HG03354 (cell line): ENCODE measurements around the gene SOST.

Source experiments
- ATAC-seq: cut with Tn5 transposase; IDR thresholded peaks from one replicate; pipeline ENCODE4 v1.9.1; 2021; ENCODE audit warnings: mild to moderate bottlenecking; ENCODE audit not compliant: unreplicated experiment, poor library complexity, severe bottlenecking

The SOST gene

DNA sequence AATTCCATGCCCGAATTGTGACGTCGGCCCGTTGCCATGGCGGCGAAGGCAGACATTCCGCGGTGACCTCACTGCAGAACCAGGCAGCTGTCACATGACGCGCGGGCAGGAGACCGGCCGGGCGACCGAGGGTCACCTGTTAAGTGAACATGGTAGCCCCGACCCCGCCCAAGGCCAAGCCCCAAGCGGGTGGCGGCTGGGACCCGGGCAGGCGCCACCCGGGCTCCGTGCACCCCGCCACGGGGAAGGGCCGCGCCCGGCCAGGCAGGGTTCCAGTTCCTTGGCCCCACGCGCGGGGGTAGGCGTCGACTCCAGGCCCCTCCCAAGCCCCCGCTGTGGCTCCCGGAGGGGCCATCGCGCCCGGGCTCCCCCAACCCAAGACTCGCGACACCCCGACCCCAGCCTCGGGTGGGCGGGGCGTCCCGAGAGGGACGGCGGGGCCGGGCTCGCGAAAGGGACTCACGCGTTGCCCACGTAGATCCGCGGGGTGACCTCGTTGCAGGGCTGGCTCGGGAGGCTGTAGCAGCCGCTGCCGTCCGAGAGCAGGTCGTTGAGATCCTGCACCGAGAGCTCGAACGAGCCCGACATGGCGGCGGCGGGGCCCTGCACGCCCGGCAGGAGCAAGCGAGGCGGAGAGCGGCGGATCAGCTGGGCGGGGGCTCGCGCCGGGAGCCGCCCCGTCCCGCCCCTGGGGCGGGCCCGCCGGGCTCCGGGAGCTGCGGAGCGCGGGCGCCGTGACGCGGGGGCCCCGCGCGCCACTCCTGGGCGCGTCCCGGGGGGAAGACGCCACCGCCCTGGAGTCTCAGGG is 19.9 kb upstream of the SOST start, which contains the start of gene DUSP3:
TSS of gene DUSP3 (minus strand) at position 641 of the 808 bp plus-strand sequence. CDS start at position 588, 53 bp downstream.
- ATAC-seq = peak; percentile 88

DNA sequence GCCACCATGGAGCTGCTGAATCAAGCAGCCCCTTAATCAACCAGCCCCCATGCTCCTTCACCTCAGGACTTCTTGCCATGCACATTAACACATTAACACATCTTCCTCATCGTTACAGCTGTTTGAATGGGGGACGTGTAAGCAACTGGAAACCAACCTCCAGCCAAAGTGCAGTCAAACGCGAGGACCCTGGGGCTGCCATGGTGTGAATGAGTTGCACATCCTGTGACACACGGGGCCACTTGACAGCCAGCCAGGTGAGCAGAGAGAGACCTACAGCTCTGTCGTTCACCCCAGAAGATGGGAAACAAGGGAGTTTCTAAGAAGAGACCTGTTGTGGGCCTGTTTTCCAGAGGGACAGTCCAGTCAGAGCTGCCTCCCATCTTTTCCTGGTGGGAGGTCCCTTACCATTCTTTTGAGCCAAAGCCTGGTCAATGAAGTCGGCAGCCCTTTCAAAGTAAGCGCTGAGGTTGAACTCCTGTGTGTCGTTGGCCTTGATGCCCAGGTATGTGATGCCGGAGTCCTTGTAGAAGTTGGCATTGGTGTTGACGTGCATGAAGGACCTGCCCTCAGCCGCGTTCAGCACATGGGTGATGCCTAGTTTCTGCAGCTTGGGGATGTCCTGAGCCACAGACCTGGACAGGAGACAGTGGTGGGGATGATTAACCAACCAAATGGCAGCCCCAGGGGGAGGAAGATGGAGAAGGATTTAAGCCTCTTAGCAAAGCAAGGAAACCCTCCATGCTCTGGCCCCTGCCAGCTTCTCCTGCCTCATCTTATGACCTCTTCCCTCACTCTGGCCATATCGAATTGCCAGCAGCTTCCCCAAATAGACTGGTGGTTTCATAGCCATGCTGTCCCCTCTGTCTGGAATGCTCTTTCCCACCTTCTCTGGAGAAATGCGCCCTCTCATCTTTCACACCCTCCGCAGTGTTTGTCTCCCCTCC is 16.0 kb upstream of the SOST start:
- no peak for ATAC-seq

DNA sequence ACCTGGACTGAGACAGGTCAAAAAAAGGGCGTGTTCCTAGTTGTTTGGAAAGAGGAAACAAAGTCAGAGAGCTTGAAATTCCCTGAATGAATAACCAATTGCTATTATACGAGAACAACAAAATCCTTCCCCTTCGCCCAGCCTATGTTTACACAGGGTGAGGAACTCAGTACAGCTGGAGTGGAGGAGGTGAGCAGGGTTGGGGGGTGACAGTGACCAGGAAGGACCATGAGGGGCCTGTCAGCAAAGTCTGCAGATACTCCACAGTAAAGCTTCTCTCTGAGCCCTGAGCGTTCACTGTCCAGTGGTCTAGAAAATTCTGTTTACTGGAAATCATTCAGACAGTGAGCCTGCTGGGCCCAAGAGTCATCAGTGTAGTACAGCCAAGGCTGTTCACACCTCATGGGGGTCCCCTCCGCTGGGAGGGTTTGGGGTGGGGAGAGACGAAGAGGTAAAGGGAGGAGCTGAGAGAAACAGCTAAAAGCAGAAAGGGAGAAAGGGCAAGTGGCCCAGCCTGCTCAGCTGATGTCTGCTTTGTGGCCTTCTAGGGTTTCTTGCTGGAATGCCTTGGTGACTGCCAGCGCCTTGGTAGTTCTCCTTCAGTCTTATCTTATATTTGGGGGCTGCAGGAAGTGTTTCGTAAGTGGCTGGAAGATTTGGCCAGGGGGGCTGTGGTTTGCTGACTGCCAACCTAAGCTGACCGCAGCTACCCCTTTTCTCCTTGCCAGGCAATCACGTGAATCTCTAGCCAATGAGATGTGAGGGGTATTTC is 14.5 kb upstream of the SOST start:
- ATAC-seq = no peak

DNA sequence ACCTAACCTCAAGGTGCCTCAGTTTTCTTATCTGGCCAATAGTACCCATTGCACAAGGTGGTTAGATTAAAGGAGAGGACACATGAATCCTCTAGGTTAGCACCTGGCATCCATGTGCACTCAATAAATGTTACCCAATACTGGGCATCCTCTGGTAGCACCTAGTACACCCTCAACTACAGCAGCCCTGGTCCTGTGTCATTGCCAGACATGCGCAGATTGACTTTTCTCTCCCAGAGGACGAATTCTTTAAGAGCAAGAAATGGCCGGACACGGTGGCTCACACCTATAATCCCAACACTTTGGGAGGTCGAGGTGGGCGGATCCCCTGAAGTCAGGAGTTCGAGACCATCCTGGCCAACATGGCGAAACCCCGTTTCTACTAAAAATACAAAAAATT is 12.9 kb upstream of the SOST start:
- ATAC-seq = no peak

DNA sequence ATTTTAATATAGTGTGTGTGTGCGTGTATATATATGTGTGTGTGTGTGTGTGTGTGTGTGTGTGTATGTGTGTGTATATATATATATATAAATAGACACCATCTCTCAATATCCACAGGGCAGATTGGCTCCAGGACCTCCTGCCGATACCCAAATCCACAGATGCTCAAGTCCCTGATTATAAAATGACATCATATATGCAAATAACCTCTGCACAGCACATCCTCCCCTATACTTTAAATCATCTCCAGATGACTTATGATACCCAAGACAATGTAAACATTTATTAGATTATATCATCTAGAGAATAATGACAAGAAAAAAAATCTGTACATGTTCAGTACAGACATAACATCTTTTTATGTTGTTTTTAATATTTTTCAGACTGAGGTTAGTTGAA is 12.4 kb upstream of the SOST start:
- no peak for ATAC-seq

DNA sequence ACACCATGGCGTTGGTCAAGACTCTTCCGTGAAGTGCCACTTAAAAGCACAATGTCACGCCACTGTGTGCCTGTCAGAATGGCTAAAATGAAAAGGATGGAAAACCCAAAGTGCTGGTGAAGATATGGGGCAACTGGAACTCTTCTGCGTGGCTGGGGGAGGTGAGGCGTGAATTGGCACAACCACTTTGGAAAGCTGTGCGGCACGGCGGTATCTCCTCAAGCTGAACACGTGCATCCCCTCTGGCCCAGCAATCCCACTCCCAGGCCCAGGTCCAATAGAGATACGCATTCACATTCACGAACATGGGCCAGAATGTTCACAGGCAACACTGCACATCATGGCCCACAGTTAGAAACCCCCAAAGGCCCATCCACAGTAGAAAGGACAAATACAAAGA is 11.3 kb upstream of the SOST start:
- no peak for ATAC-seq

DNA sequence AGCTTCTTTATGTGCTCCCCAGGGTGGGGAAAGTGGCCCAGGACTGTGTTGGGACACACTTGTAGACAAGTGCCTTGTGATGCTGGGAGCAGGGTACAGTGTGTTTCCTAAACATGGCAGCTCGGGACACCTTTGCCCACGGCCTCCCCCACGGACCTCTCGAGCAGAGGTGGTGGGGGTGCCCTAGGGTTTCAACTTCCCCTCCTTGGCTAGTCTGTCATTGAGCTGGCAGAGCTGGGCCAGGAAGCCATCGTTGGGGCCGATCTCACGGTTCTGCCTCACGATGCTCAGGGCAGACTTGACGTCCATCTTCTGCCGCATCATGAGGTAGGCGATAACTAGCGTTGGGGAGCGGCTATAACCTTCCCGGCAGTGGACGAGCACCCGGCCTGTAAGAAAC is 10.8 kb upstream of the SOST start:
- ATAC-seq = no peak

DNA sequence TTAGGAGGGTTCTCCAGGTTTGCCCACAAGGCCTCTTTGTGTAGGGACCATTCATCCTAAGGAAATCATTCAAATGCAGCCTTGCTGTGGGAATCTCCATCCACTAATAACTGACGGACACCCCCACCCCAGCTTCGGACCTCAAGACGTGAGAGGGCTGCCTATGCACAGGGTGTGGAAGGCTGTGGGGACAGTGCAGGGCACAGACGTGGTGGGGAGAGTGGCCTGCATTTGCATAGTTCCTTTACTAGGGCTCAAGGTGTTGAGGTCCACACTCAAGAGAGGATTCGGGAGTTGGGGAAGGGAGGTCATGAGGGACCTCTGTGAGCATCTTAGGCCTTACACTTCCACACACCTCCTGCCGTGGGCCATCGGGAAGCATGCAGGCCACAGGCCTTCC is 10.4 kb upstream of the SOST start:
- ATAC-seq = no peak

DNA sequence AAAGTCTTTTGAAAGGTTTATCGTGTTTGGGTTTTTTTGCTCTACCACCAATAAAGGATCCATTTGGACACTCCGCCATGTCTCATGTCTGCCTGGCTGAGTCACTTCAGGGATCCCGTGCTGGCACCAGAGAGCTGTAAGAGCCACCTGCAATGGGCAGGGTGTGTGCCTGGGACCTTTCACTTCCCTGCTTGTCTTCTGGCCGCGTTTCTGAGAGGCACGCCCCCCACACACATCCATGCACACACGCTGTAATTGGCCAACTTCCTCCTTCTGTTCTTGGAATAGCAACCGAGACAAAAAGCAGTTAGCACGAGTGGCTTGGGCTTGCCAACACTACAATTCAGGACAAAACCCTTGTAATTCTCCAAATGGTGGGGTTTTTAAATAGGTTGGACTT is 9.8 kb upstream of the SOST start:
- ATAC-seq = no peak

DNA sequence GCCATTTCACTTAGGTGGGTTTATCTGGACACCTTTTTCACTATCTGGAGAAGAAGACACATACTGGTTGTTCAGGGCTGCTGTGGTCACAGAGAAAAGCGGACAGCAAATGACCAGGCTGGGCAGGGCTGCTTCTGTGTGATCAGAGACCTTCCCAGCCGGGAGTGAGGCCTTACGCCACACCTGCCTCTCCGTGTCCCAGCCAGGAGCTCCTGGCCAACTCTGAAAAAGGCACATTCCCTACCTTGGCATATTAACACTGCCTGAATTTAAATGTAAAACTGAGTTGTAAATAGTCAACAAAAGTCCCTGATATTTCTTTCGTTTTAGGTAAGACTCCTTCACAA is 9.1 kb upstream of the SOST start:
- no peak for ATAC-seq

DNA sequence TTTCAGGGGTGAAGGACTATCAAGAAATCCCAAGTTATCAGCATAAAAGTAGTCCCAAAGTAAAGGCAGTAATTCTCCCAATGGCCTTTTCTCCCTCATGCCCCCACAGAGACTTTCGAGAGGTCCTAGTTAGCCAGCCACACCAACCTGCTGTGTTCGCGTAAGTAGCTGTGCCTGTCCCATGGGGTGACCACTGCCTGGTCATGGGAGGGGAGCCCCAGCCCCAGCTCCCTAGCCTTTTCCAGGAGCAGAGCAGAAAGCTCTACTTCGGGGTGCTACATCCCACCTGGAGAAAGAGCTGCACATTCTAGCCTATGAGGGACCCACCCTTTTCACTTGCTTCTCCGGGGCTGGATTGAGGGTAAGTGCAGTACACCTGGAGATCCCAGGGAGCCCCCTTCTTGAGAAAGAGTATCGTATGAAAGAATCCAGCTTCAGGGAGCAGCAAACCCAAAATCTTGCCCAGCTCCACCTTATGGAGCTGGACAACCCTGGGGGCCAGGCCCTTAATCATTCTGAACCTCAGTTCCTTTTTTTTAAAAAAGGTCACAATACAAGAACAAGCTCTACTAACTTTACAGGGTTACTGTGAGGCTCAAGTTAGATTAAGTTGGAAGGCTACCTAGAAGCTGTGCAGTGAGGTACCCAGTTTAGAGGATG is 8.6 kb upstream of the SOST start:
- no peak for ATAC-seq

DNA sequence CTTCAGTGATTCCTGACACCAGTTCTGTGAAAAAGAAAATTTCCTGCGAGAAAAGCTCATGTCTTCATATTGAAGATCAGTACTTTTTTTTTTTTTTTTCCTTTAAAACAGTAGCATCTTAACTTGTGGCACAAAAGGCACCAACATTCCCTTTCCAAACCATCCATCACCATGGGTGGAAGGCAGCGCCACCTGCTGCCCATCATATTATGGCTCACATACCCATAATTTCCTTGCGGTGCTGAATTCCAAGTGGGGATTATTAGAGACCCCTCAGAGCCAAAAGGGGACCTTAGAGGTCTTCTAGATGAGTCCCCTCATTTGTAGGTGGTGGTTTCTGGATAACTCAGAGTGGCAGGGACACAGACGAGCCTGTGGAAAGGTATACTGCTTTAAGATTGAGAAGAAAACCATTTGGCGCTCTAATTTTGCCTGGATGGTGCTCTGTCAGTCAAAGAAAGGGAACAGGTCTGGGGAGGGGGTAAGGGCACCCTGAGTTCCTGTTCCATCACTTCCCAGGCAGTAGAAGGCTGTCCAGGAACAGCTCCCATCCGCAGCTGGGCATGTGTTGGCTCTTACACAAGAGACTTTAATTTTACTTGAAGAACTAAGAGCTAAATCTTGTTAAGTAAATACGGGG is 7.9 kb upstream of the SOST start:
- no peak for ATAC-seq

DNA sequence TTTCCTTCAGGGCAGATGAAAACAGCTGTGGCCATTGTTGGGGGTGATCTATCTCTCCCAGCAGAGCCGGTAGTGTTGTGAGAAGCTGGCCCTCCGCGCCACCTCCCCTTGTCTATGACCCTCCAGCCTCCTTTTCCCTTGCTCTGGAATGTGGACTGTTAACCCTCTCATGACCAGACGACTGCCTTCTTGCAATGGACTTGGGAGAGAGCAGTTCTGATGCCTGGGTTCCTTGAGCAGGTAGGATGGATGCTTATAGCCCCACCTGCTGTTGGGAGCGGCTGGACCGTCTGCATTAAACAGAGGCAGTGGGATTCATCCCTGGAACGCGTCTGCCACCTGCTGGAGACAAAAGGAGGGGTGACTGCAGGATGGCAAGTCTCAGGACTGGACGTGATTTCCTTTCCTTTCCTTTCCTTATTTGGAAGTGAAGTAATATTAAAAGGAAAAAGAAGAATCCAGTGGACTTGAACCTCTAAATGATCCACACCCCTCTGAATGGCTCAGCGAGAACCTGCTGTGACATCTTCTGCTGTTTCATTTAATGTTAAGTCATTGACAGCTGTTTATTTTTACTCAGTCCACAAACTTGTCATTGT is 1.8 kb upstream of the SOST start:
- ATAC-seq = no peak

DNA sequence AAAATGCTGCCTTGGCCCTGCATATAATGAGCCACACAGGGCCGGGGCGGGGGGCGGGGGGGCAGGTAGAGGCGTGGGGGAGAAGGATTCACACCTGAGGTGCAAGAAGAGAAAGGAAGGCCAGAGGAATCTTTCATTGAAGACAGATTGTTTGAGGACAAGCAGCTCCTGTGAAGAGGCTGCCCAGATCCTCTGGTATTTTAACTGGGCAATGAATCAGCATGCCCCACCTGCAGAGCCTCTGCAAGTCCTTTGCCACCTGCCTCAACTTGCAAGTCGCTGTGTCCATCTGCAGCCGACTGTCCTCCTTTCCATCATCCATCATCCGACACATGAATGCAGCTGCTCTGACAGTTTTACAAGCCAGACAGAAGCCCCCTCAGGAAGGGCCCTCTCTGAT is 1.2 kb upstream of the SOST start:
- no peak for ATAC-seq

DNA sequence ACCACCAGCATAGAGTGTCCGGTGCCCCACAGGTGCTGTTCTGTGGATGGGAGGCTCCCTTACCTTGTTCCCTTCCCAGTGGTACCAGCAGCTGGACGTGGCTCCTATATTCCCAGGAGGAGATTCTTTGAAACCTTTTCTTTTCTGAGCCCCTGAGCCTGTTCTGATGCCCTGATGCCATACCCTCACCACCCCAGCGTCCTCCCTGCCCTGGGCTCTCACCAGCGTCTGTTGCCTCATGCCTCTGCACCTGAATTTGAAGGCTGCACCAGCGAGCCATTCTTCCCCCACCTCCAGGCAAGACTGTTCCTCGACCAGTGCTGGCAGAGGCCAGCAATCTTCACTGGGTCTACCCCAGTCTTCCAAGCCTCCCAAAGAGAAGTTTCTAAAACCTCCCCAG is 505 bp downstream of the SOST start:
- no peak for ATAC-seq

DNA sequence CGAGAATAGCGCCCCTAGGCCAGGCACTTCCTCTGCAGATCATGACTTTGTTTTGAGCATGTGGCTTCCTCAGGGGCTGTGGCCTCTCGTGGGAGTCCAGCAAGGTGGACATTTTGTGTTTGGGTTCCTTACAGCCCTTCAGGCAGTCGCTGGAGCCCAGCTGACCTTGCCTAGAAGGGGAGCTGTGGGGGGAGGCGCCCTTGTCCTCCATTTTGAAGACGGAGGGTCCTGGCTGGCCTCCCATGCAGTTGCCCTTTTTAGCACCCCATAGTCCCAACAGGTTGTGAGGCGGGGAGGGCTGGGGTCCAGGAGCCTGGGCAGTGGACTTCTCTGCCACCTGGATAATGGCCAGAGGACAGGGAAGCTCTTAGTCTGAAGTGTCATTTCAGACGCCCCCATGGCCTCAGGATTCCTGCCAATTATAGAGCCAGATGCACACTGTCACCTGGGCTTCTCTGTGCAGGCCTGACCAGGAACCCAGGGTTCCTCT is 1.4 kb downstream of the SOST start:
- no peak for ATAC-seq

DNA sequence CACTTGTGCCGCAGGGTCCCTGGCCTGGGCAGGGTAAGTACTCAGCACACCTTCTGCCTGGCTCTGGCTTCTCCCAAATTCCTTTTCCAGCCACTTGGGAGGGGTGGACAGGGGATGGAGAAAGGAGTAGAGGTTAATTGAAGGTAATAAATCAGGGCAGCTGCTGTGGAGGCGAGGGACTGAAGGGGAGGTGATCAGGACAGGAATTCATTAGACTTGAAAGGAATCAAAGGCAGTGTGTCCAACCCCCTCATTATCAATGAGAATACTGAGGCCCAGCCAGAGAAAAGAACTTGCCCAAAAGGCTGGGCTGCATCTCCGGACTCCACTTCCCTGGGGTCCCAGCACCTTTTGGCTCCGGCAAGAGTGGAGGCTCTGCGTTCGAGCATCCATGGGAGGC is 2.4 kb downstream of the SOST start:
- ATAC-seq = no peak

DNA sequence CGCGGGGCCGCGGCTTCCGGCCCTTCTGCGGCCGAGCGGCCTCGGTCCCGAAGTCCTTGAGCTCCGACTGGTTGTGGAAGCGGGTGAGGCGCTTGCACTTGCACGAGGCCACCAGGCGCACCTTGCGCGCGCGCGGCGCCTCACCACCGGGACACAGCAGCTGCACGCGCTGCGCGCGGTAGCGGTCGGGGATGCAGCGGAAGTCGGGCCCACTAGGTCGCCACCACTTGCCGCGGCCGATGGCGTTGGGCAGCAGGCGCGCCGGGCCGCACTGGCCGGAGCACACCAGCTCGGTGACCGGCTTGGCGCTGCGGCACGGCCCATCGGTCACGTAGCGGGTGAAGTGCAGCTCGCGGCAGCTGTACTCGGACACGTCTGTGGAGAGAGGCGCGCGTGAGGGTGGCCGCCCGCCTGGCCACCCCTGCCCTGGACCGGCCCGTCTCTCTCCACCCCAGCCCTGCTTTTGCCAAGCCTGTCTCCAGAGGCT is 3.2 kb downstream of the SOST start:
- ATAC-seq = no peak

DNA sequence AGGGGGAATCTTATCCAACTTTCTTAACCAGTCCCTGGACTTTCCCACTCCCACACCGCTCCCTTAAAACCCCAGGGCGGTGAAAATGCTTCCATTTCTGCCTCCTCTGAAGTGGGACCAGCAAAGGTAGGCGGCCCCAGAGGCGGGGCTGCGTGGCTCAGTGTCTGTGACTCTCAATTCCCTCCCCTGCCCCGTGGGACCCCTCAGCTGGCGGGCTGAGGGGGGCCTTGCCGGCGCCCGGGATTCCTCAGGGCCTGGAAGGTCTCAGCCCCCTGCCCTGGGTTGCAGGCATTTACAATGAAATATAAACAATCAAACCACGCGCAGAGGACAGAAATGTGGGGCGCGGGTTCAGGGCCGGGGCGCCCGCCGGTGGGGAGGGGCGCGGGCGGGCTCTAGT is 3.6 kb downstream of the SOST start:
- ATAC-seq = no peak
